Inflammatory macrophage (primary cell): ENCODE data around the gene PSD2.

ENCODE experiments used
- DNase-seq, 2 donors: peaks; one replicate each; pipeline ENCODE4 v3.0.0-alpha.2; 2020 to 2022

PSD2 gene

GRCh38 chr5:139882316-139882715, 86.7 kb downstream of the PSD2 start:
- DNase-seq: no peak

- DNase-seq: no peak
Observed at GRCh38 chr5:139882961-139883539, 87.4 kb downstream of the PSD2 start.

GRCh38 chr5:139884144-139884543, 88.5 kb downstream of the PSD2 start:
- DNase-seq: no peak

GRCh38 chr5:139884734-139885133, 89.1 kb downstream of the PSD2 start:
- no peak for DNase-seq

- no peak for DNase-seq
Observed at GRCh38 chr5:139885172-139885856, 89.7 kb downstream of the PSD2 start.

- no peak for DNase-seq
Observed at GRCh38 chr5:139885857-139886208, 90.2 kb downstream of the PSD2 start.

GRCh38 chr5:139886213-139886612, 90.6 kb downstream of the PSD2 start:
- DNase-seq: no peak

GRCh38 chr5:139888370-139888769, 92.8 kb downstream of the PSD2 start:
- no peak for DNase-seq

GRCh38 chr5:139889410-139889809, 93.8 kb downstream of the PSD2 start:
- DNase-seq: no peak

- no peak for DNase-seq
Observed at GRCh38 chr5:139893873-139894272, 98.3 kb downstream of the PSD2 start.
